GM13976 (cell line): ENCODE measurements around the gene CHL1.

Experiments used
- DNase-seq: peaks from one replicate; pipeline ENCODE4 v3.0.0; 2012; ENCODE audit warnings: low spot score
- CTCF ChIP-seq: IDR thresholded peaks from 2 replicates; pipeline ENCODE4 v1.5.1; 2012; ENCODE audit warnings: borderline replicate concordance, mild to moderate bottlenecking; ENCODE audit not compliant: insufficient read depth; ENCODE audit errors: extremely low read depth, missing control alignments, control extremely low read depth
- in situ Hi-C: fragments of 300-500 bp; cut with MboI; formaldehyde crosslinking; loops from one replicate; pipeline ENCODE4 v1.12.0; 2022; ENCODE audit warnings: low sequenced_read_pairs, mixed read lengths, inconsistent platforms; ENCODE audit not compliant: unreplicated experiment

Gene CHL1

GRCh38 chr3:197828-198491 is 1.4 kb downstream of the CHL1 start:
- in situ Hi-C loops = no loop called here
- DNase-seq = peak; percentile 42

GRCh38 chr3:199835-200234 is 3.3 kb downstream of the CHL1 start:
- in situ Hi-C loops = no loop called here
- no peak for DNase-seq
- TF ChIP-seq CTCF = no peak

More at GRCh38 chr3:197828-198491, 1.4 kb downstream of the CHL1 start:
- TF ChIP-seq CTCF = no peak

GRCh38 chr3:200758-201325 is 4.3 kb downstream of the CHL1 start:
- no peak for DNase-seq
- in situ Hi-C loops = no loop called here
- no peak for TF ChIP-seq CTCF

GRCh38 chr3:204102-204501 is 7.5 kb downstream of the CHL1 start:
- in situ Hi-C loops = no loop called here
- DNase-seq = no peak
- no peak for TF ChIP-seq CTCF

- no peak for TF ChIP-seq CTCF
- no peak for DNase-seq
- in situ Hi-C loops = no loop called here
Observed at GRCh38 chr3:207973-208372, 11.4 kb downstream of the CHL1 start.

- in situ Hi-C loops = no loop called here
- no peak for TF ChIP-seq CTCF
- DNase-seq = no peak
Observed at GRCh38 chr3:210669-211068, 14.1 kb downstream of the CHL1 start.
